Astrocyte of the cerebellum (primary cell): ENCODE measurements around the gene PITHD1.
"Not testable (repeated sequence)": the region's sequence is repeated elsewhere in the genome, so short reads cannot be mapped to it uniquely, and the experiment has no call there.

Source experiments
- DNase-seq: peaks from one replicate; pipeline ENCODE4 v3.0.0-alpha.2; 2011; ENCODE audit warnings: low read depth
- H3K4me3 ChIP-seq: 2 replicates; pipeline ENCODE4 v1.5.1; 2011; ENCODE audit warnings: mild to moderate bottlenecking, low read depth, low read length, moderate library complexity
- in situ Hi-C: cut with HindIII; loops from 2 replicates; pipeline ENCODE4 v1.10.0; 2017; ENCODE audit warnings: low sequenced_read_pairs
- TF ChIP-seq, protein P1 (sequence below): IDR thresholded peaks from 2 replicates; pipeline ENCODE4 v1.5.1; 2012; ENCODE audit warnings: low read length, low read depth, moderate library complexity, mild to moderate bottlenecking; ENCODE audit errors: missing control alignments

PITHD1 gene

DNA sequence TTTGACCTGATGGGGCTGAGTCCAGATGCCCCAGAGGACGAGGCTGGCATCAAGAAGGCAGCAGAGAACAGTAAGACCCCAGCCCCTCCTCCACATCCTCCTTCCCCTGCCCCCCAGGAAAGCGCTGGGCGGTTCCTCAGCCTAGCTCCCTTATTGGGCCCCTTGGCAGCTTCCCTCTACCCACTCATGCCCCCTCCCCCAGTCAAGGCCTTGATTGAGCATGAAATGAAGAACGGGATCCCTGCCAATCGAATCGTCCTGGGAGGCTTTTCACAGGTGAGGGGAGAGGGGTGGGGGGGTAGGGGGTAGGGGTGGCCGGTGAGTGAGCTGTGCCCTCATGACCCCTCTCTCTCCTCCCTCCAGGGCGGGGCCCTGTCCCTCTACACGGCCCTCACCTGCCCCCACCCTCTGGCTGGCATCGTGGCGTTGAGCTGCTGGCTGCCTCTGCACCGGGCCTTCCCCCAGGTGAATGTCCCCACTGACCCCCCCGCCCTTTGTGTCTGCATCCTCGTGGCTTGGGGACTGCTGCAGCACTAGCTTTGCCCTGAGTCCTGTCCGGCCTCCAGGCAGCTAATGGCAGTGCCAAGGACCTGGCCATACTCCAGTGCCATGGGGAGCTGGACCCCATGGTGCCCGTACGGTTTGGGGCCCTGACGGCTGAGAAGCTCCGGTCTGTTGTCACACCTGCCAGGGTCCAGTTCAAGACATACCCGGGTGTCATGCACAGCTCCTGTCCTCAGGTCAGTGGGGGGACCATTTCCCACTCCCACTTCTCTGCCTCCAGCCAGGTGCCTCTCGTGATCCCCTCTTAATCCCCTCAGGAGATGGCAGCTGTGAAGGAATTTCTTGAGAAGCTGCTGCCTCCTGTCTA lies 15.9 kb downstream of the PITHD1 start:
- TF ChIP-seq, protein P1, sequence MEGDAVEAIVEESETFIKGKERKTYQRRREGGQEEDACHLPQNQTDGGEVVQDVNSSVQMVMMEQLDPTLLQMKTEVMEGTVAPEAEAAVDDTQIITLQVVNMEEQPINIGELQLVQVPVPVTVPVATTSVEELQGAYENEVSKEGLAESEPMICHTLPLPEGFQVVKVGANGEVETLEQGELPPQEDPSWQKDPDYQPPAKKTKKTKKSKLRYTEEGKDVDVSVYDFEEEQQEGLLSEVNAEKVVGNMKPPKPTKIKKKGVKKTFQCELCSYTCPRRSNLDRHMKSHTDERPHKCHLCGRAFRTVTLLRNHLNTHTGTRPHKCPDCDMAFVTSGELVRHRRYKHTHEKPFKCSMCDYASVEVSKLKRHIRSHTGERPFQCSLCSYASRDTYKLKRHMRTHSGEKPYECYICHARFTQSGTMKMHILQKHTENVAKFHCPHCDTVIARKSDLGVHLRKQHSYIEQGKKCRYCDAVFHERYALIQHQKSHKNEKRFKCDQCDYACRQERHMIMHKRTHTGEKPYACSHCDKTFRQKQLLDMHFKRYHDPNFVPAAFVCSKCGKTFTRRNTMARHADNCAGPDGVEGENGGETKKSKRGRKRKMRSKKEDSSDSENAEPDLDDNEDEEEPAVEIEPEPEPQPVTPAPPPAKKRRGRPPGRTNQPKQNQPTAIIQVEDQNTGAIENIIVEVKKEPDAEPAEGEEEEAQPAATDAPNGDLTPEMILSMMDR: no peak
- no peak overlapping the region for H3K4me3 ChIP-seq
- in situ Hi-C loops: no loop called here
- no peak for DNase-seq

DNA sequence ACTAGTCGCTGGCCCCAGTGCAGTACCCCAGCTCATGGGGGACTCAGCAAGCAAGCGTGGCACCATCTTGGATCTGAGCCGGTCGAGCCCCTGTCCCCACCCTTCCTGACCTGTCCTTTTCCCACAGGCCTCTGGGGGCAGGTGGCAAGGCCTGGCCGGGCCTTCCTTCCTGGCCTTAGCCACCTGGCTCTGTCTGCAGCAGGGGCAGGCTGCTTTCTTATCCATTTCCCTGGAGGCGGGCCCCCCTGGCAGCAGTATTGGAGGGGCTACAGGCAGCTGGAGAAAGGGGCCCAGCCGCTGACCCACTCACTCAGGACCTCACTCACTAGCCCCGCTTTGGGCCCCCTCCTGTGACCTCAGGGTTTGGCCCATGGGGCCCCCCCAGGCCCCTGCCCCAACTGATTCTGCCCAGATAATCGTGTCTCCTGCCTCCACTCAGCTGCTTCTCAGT lies 16.5 kb downstream of the PITHD1 start:
- in situ Hi-C loops, DNase-seq, H3K4me3 ChIP-seq: not testable (repeated sequence)

DNA sequence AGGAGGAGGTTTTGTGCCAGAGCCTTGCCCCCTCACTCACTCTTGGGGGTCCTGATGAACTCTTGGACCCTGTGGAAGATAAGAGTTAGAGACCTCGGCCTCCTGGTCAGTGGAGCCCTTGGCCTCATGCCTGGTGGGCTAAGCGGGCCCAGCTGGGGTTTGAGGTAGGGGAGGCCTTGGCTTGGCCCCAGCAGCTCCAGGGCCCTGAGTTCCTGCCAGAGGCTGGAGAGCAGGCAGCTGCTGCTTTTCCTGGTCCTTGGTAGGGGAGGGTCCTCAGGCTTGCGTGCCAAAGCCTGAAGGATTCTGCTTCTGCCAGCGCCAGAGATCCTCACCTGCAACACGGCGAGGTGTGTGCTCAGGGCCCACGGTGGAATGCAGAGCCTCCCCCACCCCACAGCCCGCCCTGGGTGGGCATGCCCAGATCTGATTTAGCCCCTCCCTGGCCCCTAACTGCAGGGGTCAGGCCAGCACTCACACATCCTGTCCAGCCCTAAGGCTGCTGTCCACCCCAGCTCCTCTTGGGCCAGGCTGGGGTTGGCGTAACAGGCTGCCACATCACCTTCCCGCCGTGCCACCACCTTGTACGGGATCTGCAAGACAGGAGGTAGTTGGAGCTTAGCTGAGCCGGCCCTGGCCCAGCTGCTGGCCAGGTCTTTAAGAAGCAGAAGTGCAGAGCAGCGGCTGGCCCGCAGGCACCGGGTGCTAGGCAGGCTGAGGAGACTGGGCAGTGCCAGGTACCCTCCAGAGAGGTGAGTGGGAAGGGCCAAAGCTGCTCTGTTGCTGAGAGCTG lies 17.7 kb downstream of the PITHD1 start:
- H3K4me3 ChIP-seq: no peak overlapping the region
- DNase-seq: no peak
- TF ChIP-seq, protein P1: no peak
- in situ Hi-C loops: no loop called here

DNA sequence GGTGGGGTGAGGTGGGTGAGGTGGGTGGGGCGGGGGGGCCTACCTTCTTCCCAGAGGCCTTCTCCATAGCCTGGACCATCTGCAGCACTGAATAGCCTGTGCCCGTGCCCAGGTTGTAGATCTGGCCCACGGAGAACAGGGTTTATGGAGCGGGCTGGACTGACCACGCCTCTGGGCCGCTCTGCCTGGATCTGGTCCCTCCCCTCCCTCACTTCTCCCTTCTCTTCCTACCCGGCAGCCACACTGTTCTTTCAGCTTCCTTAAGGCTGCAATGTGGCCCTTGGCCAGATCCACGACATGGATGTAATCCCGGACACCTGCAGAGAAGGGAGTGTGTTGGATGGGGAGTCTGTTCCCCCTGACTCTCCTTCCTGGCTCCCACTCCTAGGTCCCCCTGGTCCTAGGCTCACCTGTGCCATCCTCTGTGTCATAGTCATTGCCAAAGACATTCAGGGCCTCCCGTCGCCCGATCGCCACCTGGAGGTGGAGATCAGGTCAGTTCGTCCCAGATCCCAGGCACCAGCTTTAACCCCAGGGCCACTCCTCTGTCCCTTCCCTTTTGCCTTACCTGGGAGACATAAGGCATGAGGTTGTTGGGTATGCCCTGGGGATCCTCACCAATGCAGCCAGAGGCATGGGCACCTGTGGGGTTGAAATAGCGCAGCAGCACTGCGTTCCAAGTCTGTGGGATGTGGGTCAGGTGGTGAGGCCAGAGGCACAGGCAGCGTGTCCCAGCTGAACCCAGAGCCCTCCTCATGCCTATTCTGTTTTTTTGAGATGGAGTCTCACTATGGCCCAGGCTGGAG lies 18.5 kb downstream of the PITHD1 start:
- no peak overlapping the region for H3K4me3 ChIP-seq
- in situ Hi-C loops: no loop called here
- TF ChIP-seq, protein P1: no peak
- DNase-seq: no peak

GRCh38 chr1:23797478-23798448 lies 19.5 kb downstream of the PITHD1 start:
- in situ Hi-C loops: no loop called here
- DNase-seq: no peak
- H3K4me3 ChIP-seq: no peak overlapping the region
- TF ChIP-seq, protein P1: no peak

DNA sequence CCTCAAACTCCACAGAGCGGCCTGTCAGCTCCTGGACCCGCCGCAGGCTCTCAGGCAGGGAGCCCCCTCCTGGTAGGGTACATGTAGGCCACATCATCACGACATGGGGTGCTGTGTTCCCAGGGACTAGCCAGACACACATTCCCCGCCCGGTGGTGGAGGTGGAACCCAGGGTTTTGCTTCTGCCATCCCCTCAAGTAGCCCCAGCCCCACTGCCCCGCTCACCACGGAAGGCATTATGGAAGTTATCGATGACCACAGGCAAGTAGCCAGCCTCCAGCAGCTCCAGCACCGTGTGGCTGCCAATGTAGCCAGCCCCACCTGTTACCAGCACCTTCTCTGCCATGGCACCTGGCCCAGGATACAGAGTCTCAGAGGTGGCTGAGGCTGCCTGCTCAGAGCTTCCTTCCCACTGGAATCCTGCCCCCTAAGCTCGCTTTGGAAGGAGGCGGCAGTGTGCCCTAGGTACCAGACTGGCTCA lies 20.5 kb downstream of the PITHD1 start:
- no peak overlapping the region for H3K4me3 ChIP-seq
- in situ Hi-C loops: no loop called here

More for the DNA sequence above, 20.5 kb downstream of the PITHD1 start:
- TF ChIP-seq, protein P1: peak; percentile 11
- no peak for DNase-seq
